GM18861 (cell line): ENCODE data around the gene BORCS6.
A peak's percentile ranks its signal among the peaks of the same experiment; 100 is the strongest.
"Not testable (repeated sequence)": the region's sequence is repeated elsewhere in the genome, so short reads cannot be mapped to it uniquely, and the experiment has no call there.

Experiments
- ATAC-seq: cut with Tn5 transposase; IDR thresholded peaks from one replicate; pipeline ENCODE4 v1.9.1; 2021; ENCODE audit not compliant: unreplicated experiment

BORCS6 gene

DNA sequence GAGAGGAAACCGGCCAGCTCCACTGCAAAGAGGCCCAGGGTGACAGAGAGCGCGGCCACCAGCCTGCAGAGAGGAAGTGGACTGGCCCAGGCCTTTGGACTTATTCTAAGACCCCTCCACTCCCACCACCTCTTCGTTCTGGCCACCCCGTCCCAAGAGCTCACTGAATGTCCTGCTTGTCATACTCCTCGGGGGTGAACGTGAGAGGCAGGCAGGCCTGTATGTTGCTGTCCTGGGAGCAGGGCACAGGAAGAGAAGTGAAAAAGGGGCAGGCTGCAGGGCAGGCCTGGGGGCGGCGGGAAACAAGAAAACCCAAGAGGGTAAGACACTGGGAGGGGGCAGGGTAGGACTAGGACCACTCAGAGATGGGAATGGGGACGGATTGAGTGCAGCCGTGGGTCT, 14.2 kb downstream of the BORCS6 start:
- ATAC-seq = no peak

DNA sequence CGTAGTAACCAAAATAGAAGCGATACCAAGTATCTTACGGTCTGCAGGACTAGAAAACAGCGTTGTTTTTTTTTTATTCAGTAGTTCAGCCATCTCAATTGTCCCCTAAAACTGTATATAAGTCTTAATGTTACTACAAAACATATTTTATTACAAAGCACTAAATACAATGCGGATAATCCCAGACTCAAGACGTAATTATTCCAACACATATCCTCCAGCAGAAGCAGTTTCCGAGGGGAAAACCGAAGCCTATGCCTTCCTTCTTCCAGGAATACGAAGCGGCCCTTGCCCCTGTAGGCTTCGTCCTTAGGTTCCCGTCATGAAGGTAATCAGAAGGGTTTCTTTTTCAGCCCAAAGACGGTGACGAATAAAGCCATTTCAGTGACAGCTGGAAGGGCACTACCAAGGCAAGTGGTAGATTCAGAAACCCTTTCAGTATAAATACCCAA, 16.1 kb downstream of the BORCS6 start:
- ATAC-seq = no peak

DNA sequence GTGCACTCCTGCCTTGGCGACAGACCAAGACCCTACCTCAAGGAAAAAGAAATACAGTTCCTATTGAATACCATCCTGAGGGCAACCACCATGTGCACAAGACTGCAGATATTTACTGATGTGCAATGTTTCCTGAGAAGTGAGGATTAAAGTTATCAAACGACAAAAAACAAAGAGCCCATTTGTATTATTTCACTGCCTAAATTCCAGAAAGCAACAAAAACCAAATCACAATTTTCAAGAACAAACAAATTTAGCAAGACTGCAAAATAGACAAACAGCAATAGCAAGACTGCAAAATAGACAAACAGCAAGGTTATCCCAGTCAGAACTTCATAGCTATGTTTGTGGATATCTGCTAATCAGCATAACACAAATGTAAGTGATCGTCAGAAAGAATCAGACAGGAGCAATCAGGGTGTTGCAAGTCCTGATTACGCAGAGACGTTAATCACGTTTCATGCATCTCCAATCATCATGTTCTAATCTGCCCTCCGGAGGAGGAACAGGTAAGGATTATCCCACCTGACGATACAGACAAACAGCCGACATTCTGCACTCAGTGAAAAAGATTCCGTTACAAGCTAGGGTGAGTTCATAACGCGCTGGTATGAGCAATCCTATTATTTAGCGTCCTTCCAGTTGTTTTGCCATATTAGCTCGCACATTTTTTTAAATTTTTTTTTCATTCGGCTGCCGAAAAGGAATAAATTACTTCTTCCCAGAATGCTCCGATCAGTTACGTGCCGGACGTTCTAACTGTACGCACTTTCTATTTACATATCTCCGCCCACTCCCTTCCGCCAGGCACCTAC, 16.7 kb downstream of the BORCS6 start:
- ATAC-seq = peak; percentile 66

DNA sequence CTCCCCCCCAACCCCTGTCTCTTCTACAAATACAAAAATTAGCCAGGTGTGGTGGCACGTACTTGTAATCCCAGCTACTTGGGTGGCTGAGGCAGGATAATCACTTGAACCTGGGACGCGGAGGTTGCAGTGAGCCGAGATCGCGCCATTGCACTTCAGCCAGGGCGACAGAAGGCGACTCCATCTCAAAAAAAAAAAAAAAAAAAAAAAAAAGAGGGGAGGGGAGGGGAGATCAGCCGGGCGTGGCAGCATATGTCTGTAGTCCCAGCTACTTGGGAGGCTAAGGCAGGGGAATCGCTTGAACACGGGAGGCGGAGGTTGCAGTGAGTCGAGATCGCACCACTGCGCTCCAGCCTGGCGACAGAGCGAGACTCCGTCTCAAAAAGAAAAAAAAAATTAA, 19.8 kb downstream of the BORCS6 start:
- not testable (repeated sequence) for ATAC-seq

DNA sequence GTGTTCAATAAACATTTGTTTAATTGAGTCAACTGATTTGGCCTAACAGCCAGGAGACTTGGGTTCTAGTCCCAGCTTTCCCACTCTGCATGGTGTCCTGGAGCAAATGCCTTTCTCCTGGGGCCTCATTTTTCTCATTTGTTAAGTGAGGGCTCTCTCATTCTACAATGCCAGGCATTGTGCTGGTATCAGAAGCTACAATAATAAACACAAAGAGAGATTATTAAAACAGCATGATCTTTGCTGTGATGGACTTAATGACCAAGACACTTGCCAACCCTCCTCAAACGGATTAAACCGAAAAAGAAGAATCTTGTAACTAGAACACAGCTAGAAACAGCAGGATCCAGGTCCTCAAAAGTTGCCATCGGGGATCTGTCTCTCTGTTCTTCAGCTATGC, 22.5 kb downstream of the BORCS6 start:
- ATAC-seq = no peak

- ATAC-seq = no peak
These were observed 23.2 kb downstream of the BORCS6 start for GRCh38 chr17:8166731-8167130.

GRCh38 chr17:8164815-8165131, 25.2 kb downstream of the BORCS6 start:
- no peak for ATAC-seq

DNA sequence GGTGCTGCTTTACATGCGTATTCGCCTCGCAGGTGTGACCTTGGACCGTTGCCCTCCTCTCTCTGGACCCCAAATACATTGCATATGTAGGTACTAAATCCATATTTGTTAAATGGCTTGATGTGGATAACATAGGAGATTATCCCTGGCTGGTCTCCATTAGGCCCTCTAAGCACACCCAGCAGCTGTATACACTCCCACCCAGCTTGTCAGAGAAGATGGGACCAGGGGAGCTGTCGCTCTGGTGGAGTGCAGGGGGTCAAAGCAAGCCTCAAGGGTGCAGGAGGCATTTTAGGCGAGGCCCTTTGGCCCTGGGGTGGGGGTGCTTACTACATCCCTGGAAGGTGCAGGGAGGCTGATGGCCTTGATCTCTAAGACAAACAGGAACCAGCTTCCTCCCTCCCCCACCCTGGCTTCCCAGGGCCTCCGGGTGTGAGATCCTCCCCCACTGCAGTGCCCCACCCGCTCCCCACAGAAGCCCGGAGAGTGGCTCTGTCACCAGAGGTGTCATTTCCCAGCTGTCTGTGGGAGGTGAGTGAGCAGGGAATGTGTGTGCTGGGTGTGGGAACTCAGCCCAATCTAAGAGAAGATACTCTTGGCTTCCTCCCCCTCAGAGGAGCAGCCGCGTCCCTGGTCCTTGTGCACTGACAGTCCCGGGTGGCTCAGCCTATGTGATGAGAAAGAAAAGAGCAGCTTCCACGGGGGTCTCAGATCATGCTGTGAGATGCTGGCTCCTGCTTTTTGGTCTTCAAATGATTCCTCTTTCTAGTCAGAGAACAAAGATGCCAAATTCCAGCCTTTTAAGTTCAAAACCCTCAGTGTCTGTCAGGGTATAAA, 25.8 kb downstream of the BORCS6 start:
- no peak for ATAC-seq

DNA sequence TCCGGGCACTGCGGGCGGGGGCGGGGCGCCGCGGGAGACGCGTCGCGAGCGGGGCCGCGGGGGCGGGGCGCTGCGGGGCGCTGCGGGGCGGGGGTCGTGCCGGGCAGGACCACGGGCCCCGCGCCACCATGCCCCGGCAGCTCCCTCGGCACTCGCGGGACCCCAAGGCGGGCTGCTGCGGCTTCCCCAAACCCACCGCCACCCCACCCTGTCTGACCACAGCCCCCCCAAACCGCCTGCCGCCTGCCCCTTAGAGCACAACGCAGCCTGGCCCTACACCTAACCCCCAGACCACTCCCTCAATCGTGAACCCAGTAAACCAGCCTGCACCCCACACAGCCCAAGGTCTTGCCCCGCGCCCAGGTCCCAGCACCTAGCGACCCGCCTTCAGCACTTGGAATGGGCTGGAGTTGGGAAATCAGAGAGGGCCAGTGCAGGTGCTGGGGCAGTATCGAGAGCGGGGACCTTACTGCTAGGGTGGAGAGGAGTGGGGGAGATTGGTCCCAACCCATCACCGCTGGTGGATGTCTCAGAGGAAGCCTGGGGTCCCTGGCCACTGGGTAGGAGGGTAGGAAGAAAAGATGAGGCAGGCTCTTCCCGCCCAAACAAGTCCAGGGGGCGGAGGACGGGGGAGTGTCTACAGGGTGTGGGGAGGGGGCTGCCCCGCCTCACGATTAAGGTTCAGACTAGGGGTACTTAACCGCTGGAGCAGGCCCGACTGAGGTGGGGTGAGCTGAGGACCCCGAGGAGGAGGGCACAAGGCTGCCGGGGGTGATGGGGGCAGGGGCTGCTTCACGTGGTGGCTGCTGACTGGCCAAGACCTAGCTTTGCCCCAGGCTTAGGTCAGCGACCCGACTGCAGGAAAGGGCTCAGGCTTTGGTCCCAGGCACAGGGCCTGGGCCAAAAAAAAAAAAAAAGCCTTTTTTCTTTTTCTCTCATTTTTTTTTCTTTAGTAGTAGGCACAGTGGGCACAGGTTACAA, 26.7 kb downstream of the BORCS6 start:
- no peak for ATAC-seq

- no peak for ATAC-seq
These were observed 27.6 kb downstream of the BORCS6 start, which contains the start of gene VAMP2 for GRCh38 chr17:8162233-8162996. Gene VAMP2, minus strand, starts transcription at chr17:8162948. Its CDS starts 69 bp downstream, at chr17:8162879.

DNA sequence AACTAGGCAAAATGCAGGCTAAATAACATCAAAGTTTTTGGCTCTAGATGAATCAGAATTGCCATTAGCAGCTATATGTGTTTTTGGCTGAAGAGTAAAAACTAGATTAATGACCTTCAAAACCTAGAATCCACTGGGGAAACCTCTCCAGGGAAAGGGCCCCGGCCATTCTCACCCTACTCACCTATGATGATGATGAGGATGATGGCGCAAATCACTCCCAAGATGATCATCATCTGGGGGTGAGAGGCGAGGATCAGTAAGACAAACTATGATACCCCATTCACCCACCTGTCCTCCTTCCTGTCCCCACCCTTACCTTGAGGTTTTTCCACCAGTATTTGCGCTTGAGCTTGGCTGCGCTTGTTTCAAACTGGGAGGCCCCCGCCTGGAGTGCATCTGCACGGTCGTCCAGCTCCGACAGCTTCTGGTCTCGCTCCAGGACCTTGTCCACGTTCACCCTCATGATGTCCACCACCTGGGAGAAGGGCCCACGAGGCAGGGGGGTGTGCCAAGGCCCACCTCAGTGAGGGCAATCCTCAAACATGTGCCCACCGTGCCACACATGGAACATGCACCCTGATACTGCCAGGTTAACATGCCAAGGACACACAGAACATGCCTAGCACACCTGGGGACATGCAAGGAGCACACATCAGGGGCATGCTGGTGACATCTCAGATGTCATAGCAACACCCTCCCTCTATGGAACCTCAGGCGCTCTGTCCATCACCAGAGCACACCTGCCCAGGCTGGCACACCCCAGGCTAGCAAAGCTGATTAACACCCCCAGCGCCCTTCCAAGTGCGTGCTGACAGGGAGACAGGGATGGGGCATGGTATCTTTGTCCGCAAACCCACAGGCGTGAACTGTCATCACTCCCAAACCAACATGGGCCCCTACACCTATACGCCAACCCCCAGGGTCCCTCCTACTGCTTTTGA, 28.4 kb downstream of the BORCS6 start:
- ATAC-seq = no peak

DNA sequence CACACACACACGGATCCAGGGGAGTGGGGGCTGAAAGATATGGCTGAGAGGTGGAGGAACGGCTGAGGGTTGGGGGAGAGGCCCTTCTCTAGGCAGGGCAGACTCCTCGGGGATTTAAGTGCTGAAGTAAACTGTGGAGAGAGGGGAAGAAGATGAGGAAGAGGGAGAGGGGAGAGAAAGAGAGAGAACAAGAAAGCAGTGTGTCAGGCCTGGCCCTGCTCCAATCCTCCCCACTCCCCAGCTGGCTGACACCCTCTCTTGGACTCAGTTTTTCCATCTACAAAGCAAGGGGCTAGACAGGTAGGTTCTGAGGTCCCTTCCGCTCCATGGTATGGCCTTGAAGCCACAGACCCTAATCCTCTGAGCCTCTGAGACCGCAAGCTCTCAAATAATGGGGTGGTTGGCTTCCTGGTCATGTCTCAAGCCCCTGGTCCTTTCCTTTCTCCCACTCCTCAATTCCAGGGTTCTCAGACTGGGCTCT, 29.2 kb downstream of the BORCS6 start:
- no peak for ATAC-seq

GRCh38 chr17:8160224-8160577, 29.8 kb downstream of the BORCS6 start:
- no peak for ATAC-seq

- ATAC-seq = no peak
These were observed 30.3 kb downstream of the BORCS6 start for GRCh38 chr17:8159459-8160223.

DNA sequence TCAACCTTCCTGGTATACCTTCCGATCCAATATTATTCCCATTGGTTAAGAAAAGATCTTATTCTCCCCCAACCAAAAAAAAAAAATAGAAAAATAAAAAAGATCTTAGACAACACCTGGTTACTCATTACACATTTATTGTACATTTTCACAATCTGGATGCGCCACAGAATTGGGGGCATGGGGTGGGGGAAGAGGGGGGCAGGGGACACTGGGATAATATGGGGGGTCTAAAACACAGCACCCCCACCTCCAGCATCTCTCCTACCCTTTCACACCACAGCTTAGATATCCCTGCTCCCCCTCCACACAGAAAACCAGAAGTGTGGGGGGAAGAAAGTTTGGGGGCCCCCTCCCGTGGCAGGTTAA, 31.0 kb downstream of the BORCS6 start:
- ATAC-seq = no peak

- ATAC-seq = no peak
These were observed 31.5 kb downstream of the BORCS6 start for GRCh38 chr17:8158267-8159031.

DNA sequence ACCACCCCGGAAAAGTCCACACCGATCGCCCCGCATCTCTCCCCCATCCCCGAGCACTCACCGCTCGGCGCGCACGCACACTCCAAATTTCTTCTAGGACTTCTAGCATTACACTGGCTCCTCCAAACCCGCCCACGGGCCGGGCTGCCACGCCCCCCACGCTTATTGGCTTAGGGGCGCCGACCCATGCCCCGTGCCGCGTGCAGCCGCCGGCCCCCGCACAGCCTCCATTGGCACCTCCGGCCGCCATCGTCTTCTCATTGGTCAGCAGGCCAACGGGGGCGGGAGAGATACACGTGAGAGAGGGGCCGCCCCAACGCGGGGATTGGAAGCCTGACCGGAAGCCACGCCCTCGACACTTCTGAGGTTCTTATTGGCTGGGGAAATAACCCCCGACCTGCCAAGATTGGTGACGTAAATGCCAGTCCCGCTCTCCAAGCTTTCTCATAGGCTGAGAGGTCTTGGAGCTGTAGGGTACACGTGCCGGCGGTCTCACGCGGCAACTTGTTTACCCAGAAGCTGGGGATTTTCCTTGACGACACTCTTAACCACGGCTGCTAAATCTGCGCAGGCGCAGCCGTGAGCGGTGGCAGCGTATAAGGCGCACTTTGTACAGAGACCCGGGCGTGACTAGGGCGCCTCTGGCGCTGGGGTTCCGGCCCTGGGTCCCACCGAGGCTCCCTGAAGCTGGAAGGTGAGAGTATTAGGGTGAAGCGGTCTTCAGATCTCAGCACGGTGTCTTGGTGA, 33.6 kb downstream of the BORCS6 start:
- ATAC-seq = peak; percentile 57
